WTC11 (cell line): Measurements from ENCODE around the gene GALNT18. TPM values are rescaled to one million over a fixed set of nuclear protein-coding genes. Genes with fewer than 3 reads are reported as not detected.

Experiments used
- ATAC-seq: fragments of 200-7000 bp; cut with Tn5 transposase; 2 replicates; pipeline ENCODE4 v1.10.0; 2021; ENCODE audit warnings: mild to moderate bottlenecking, moderate library complexity
- CTCF ChIA-PET: fragments of 300-600 bp; sonication (Branson Sonifier 250); formaldehyde crosslinking; loops from one replicate; lab custom pipeline; 2021; ENCODE audit warnings: antibody characterized with exemption; lab: Charles Lee
- POLR2A ChIA-PET: fragments of 350-600 bp; sonication (Branson Sonifier 250); formaldehyde crosslinking; loops from one replicate; lab custom pipeline; 2021; ENCODE audit warnings: antibody characterized with exemption; lab: Charles Lee
- DNase-seq: peaks from one replicate; pipeline ENCODE4 v3.0.0; 2021; ENCODE audit warnings: low spot score
- H3K27ac Mint-ChIP-seq: 2 replicates; pipeline ENCODE4 v1.8.0; 2021; ENCODE audit warnings: mixed read lengths
- H3K27me3 Mint-ChIP-seq: 2 replicates; pipeline ENCODE4 v1.8.0; 2021; ENCODE audit warnings: low read depth, mild to moderate bottlenecking, moderate library complexity, mixed read lengths
- H3K36me3 Mint-ChIP-seq: 2 replicates; pipeline ENCODE4 v1.8.0; 2021; ENCODE audit warnings: mixed read lengths
- H3K4me1 Mint-ChIP-seq: 2 replicates; pipeline ENCODE4 v1.8.0; 2022; ENCODE audit warnings: mixed read lengths
- H3K4me3 Mint-ChIP-seq: 2 replicates; pipeline ENCODE4 v1.8.0; 2021; ENCODE audit warnings: mild to moderate bottlenecking, moderate library complexity, mixed read lengths
- H3K9me3 Mint-ChIP-seq: 2 replicates; pipeline ENCODE4 v1.8.0; 2021; ENCODE audit warnings: mixed read lengths
- ATF1 ChIP-seq: sonication (generic); formaldehyde crosslinking; IDR thresholded peaks from 2 replicates; pipeline ENCODE4 v1.8.1; 2023; ENCODE audit warnings: mild to moderate bottlenecking, moderate library complexity, missing genetic modification reagents
- E2F1 ChIP-seq: sonication (generic); formaldehyde crosslinking; IDR thresholded peaks from 2 replicates; pipeline ENCODE4 v1.8.0; 2022; ENCODE audit warnings: mild to moderate bottlenecking, missing genetic modification reagents
- EMX1 ChIP-seq: fragments of 250-450 bp; sonication (Bioruptor Pico); IDR thresholded peaks from 2 replicates; pipeline ENCODE4 v1.8.0; 2021; ENCODE audit warnings: mild to moderate bottlenecking
- ERG ChIP-seq: fragments of 250-450 bp; sonication (Bioruptor Pico); IDR thresholded peaks from 2 replicates; pipeline ENCODE4 v1.8.0; 2021; ENCODE audit warnings: mild to moderate bottlenecking
- FOXP1 ChIP-seq: sonication (generic); formaldehyde crosslinking; IDR thresholded peaks from 2 replicates; pipeline ENCODE4 v1.8.0; 2022; ENCODE audit warnings: missing genetic modification reagents, mild to moderate bottlenecking, moderate library complexity, borderline replicate concordance
- HMGXB4 ChIP-seq: sonication (generic); formaldehyde crosslinking; IDR thresholded peaks from 2 replicates; pipeline ENCODE4 v1.8.1; 2023; ENCODE audit warnings: mild to moderate bottlenecking, moderate library complexity, missing genetic modification reagents
- KAT7 ChIP-seq: sonication (generic); formaldehyde crosslinking; IDR thresholded peaks from 2 replicates; pipeline ENCODE4 v1.8.1; 2023; ENCODE audit warnings: missing genetic modification reagents, mild to moderate bottlenecking, borderline replicate concordance
- MLX ChIP-seq: sonication (generic); formaldehyde crosslinking; IDR thresholded peaks from 2 replicates; pipeline ENCODE4 v1.8.1; 2023; ENCODE audit warnings: mild to moderate bottlenecking, missing genetic modification reagents, moderate library complexity
- NR2C2 ChIP-seq: sonication (generic); formaldehyde crosslinking; IDR thresholded peaks from 2 replicates; pipeline ENCODE4 v1.8.0; 2022; ENCODE audit warnings: mild to moderate bottlenecking, missing genetic modification reagents
- SOX15 ChIP-seq: fragments of 250-450 bp; sonication (Bioruptor Pico); IDR thresholded peaks from 2 replicates; pipeline ENCODE4 v1.9.0; 2021; ENCODE audit warnings: mild to moderate bottlenecking
- USF2 ChIP-seq: sonication (generic); formaldehyde crosslinking; IDR thresholded peaks from 2 replicates; pipeline ENCODE4 v1.8.1; 2023; ENCODE audit warnings: mild to moderate bottlenecking, missing genetic modification reagents, moderate library complexity
- ZNF232 ChIP-seq: sonication (generic); formaldehyde crosslinking; IDR thresholded peaks from 2 replicates; pipeline ENCODE4 v1.8.0; 2022; ENCODE audit warnings: mild to moderate bottlenecking, missing genetic modification reagents
- ZNF416 ChIP-seq: fragments of 250-450 bp; sonication (Bioruptor Pico); IDR thresholded peaks from 2 replicates; pipeline ENCODE4 v1.9.0; 2021; ENCODE audit warnings: mild to moderate bottlenecking, inconsistent platforms
- ZNF425 ChIP-seq: fragments of 250-450 bp; sonication (Bioruptor Pico); conservative IDR thresholded peaks from 2 replicates; pipeline ENCODE4 v1.9.0; 2021; ENCODE audit warnings: mild to moderate bottlenecking
- total RNA-seq: library from RNA; stranded (reverse); gene quantifications from 3 replicates; pipeline ENCODE4 v1.2.3, GENCODE V29; 2021
- TF ChIP-seq, protein P1 (sequence below): sonication (generic); formaldehyde crosslinking; IDR thresholded peaks from 2 replicates; pipeline ENCODE4 v1.8.0; 2023; ENCODE audit warnings: missing genetic modification reagents
- TF ChIP-seq, protein P2 (sequence below): fragments of 200-600 bp; IDR thresholded peaks from 2 replicates; pipeline ENCODE4 v1.8.0; 2022; ENCODE audit warnings: antibody characterized with exemption
- TF ChIP-seq, protein P3 (sequence below): sonication (generic); formaldehyde crosslinking; IDR thresholded peaks from 2 replicates; pipeline ENCODE4 v1.8.0; 2022; ENCODE audit warnings: missing genetic modification reagents

The GALNT18 gene
- total RNA-seq, 1 experiment from 2014 or later: 5.0 TPM

DNA sequence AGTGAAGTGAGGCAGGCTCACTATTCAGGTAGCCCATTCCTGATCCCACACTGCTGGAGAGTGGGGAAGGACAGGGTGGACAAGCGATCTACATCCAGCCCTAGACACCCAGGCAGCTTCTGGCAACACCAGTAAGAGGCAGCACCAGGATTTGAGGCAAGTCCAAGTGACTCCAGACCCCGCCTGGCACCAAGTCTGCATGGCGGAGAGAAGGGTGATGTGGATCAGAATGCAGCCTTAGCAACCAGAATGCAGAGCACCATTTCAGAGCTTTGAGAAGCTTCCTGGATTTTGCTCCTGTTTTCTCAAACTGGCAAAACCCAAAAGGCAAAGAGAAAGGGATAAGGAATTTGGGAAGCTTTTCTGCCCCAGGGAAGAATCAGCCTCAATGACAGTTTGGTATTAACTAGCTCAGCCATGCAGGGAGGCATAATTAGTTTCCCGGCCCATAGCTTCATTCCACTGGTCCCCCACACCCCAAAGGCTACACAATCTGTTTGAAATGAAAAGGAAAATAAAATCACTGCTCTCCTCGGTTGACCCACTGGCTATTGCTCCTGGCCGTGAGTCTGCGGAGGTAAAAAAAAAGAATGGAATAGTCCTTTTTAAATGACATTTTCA is 17.3 kb downstream of the GALNT18 start:
- Mint-ChIP-seq H3K9me3 (peaks cover 24% of the 10 kb centered on the region), H3K27ac (no peak overlapping the region), H3K36me3 (no peaks in the 10 kb centered on the region), H3K4me3 (no peak overlapping the region), H3K4me1 (peaks cover 21% of the 10 kb centered on the region), H3K27me3 (no peaks in the 10 kb centered on the region)
- TF ChIP-seq ZNF425 (CRISPR knock-in tag) (no peak), ZNF416 (CRISPR knock-in tag) (no peak), ZNF232 (CRISPR knock-in tag) (no peak)
- CTCF ChIA-PET: interaction anchor here (1.2 to 1.3 kb wide), 2 partner anchors 148 to 183 kb away, joined by 3 to 5 read pairs; no protein-coding TSS in a partner anchor
- POLR2A ChIA-PET: no interaction called here
- no peak for ATAC-seq
- no peak for DNase-seq

DNA sequence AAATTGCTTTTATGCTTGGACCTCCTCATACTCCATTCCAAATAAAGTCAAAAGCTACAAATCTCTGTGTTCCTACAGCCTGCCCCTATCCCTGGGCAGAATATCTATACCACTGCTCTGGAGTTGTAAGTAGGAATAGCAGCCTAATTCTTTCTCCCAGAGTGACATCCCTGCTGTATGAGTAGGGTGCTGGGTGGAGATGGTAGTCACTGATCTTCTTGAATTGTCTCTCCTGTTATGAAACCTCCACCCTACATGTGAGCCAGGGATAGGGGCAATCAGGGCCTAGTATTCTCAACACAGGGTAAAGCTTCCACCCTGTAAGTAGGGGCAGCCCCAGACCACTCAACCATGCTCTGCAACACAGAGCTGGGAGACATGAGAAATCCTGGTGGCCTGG is 19.8 kb downstream of the GALNT18 start:
- H3K4me3 Mint-ChIP-seq: no peak overlapping the region
- peaks cover 11% of the 10 kb centered on the region for H3K4me1 Mint-ChIP-seq
- H3K36me3 Mint-ChIP-seq: no peaks in the 10 kb centered on the region
- ChIA-PET POLR2A (no interaction called here), CTCF (no interaction called here)
- H3K9me3 Mint-ChIP-seq: peaks cover 24% of the 10 kb centered on the region
- no peak overlapping the region for H3K27ac Mint-ChIP-seq
- DNase-seq: no peak
- no peak for ATAC-seq
- no peaks in the 10 kb centered on the region for H3K27me3 Mint-ChIP-seq
- TF ChIP-seq, protein P1, sequence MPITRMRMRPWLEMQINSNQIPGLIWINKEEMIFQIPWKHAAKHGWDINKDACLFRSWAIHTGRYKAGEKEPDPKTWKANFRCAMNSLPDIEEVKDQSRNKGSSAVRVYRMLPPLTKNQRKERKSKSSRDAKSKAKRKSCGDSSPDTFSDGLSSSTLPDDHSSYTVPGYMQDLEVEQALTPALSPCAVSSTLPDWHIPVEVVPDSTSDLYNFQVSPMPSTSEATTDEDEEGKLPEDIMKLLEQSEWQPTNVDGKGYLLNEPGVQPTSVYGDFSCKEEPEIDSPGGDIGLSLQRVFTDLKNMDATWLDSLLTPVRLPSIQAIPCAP: no peak
- TF ChIP-seq HMGXB4 (no peak), KAT7 (CRISPR knock-in tag) (no peak), E2F1 (CRISPR knock-in tag) (no peak), FOXP1 (no peak), SOX15 (no peak), NR2C2 (CRISPR knock-in tag) (no peak), USF2 (CRISPR knock-in tag) (no peak), EMX1 (no peak), MLX (CRISPR knock-in tag) (no peak), ATF1 (CRISPR knock-in tag) (no peak), ZNF232 (CRISPR knock-in tag) (no peak), ERG (CRISPR knock-in tag) (no peak)
- TF ChIP-seq, protein P2, sequence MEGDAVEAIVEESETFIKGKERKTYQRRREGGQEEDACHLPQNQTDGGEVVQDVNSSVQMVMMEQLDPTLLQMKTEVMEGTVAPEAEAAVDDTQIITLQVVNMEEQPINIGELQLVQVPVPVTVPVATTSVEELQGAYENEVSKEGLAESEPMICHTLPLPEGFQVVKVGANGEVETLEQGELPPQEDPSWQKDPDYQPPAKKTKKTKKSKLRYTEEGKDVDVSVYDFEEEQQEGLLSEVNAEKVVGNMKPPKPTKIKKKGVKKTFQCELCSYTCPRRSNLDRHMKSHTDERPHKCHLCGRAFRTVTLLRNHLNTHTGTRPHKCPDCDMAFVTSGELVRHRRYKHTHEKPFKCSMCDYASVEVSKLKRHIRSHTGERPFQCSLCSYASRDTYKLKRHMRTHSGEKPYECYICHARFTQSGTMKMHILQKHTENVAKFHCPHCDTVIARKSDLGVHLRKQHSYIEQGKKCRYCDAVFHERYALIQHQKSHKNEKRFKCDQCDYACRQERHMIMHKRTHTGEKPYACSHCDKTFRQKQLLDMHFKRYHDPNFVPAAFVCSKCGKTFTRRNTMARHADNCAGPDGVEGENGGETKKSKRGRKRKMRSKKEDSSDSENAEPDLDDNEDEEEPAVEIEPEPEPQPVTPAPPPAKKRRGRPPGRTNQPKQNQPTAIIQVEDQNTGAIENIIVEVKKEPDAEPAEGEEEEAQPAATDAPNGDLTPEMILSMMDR: no peak
- TF ChIP-seq, protein P3, sequence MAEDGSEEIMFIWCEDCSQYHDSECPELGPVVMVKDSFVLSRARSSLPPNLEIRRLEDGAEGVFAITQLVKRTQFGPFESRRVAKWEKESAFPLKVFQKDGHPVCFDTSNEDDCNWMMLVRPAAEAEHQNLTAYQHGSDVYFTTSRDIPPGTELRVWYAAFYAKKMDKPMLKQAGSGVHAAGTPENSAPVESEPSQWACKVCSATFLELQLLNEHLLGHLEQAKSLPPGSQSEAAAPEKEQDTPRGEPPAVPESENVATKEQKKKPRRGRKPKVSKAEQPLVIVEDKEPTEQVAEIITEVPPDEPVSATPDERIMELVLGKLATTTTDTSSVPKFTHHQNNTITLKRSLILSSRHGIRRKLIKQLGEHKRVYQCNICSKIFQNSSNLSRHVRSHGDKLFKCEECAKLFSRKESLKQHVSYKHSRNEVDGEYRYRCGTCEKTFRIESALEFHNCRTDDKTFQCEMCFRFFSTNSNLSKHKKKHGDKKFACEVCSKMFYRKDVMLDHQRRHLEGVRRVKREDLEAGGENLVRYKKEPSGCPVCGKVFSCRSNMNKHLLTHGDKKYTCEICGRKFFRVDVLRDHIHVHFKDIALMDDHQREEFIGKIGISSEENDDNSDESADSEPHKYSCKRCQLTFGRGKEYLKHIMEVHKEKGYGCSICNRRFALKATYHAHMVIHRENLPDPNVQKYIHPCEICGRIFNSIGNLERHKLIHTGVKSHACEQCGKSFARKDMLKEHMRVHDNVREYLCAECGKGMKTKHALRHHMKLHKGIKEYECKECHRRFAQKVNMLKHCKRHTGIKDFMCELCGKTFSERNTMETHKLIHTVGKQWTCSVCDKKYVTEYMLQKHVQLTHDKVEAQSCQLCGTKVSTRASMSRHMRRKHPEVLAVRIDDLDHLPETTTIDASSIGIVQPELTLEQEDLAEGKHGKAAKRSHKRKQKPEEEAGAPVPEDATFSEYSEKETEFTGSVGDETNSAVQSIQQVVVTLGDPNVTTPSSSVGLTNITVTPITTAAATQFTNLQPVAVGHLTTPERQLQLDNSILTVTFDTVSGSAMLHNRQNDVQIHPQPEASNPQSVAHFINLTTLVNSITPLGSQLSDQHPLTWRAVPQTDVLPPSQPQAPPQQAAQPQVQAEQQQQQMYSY (CRISPR knock-in tag): no peak
